WTC11 (cell line): ENCODE results near the gene KCNJ15. TPM values are rescaled to one million over a fixed set of nuclear protein-coding genes. Genes with fewer than 3 reads are reported as not detected.
"Not testable (repeated sequence)": the region's sequence is repeated elsewhere in the genome, so short reads cannot be mapped to it uniquely, and the experiment has no call there.

Experiments used
- ATAC-seq: fragments of 200-7000 bp; cut with Tn5 transposase; 2 replicates; pipeline ENCODE4 v1.10.0; 2021; ENCODE audit warnings: mild to moderate bottlenecking, moderate library complexity
- CTCF ChIA-PET: fragments of 300-600 bp; sonication (Branson Sonifier 250); formaldehyde crosslinking; loops from one replicate; lab custom pipeline; 2021; ENCODE audit warnings: antibody characterized with exemption; lab: Charles Lee
- POLR2A ChIA-PET: fragments of 350-600 bp; sonication (Branson Sonifier 250); formaldehyde crosslinking; loops from one replicate; lab custom pipeline; 2021; ENCODE audit warnings: antibody characterized with exemption; lab: Charles Lee
- DNase-seq: peaks from one replicate; pipeline ENCODE4 v3.0.0; 2021; ENCODE audit warnings: low spot score
- H3K27ac Mint-ChIP-seq: 2 replicates; pipeline ENCODE4 v1.8.0; 2021; ENCODE audit warnings: mixed read lengths
- H3K27me3 Mint-ChIP-seq: 2 replicates; pipeline ENCODE4 v1.8.0; 2021; ENCODE audit warnings: low read depth, mild to moderate bottlenecking, moderate library complexity, mixed read lengths
- H3K36me3 Mint-ChIP-seq: 2 replicates; pipeline ENCODE4 v1.8.0; 2021; ENCODE audit warnings: mixed read lengths
- H3K4me1 Mint-ChIP-seq: 2 replicates; pipeline ENCODE4 v1.8.0; 2022; ENCODE audit warnings: mixed read lengths
- H3K4me3 Mint-ChIP-seq: 2 replicates; pipeline ENCODE4 v1.8.0; 2021; ENCODE audit warnings: mild to moderate bottlenecking, moderate library complexity, mixed read lengths
- H3K9me3 Mint-ChIP-seq: 2 replicates; pipeline ENCODE4 v1.8.0; 2021; ENCODE audit warnings: mixed read lengths
- GTF2I ChIP-seq: fragments of 250-450 bp; sonication (Bioruptor Pico); conservative IDR thresholded peaks from 2 replicates; pipeline ENCODE4 v1.4.0; 2021; ENCODE audit warnings: mild to moderate bottlenecking
- MXD4 ChIP-seq: fragments of 250-450 bp; sonication (Bioruptor Pico); IDR thresholded peaks from 2 replicates; pipeline ENCODE4 v1.8.0; 2021; ENCODE audit warnings: mild to moderate bottlenecking, moderate library complexity, borderline replicate concordance
- MYBL2 ChIP-seq: sonication (generic); formaldehyde crosslinking; IDR thresholded peaks from 2 replicates; pipeline ENCODE4 v1.8.1; 2023; ENCODE audit warnings: mild to moderate bottlenecking, moderate library complexity, missing genetic modification reagents
- NFATC4 ChIP-seq: fragments of 250-450 bp; sonication (Bioruptor Pico); IDR thresholded peaks from 2 replicates; pipeline ENCODE4 v1.9.0; 2021; ENCODE audit warnings: mild to moderate bottlenecking
- NR1H2 ChIP-seq: sonication (generic); formaldehyde crosslinking; IDR thresholded peaks from 2 replicates; pipeline ENCODE4 v1.9.0; 2021; ENCODE audit warnings: mild to moderate bottlenecking, moderate library complexity, missing genetic modification reagents
- NR3C1 ChIP-seq: sonication (generic); formaldehyde crosslinking; conservative IDR thresholded peaks from 2 replicates; pipeline ENCODE4 v1.8.1; 2023; ENCODE audit warnings: low read depth, mild to moderate bottlenecking, missing genetic modification reagents
- OVOL2 ChIP-seq: fragments of 250-450 bp; sonication (Bioruptor Pico); IDR thresholded peaks from 2 replicates; pipeline ENCODE4 v1.9.0; 2021; ENCODE audit warnings: mild to moderate bottlenecking, borderline replicate concordance
- RORB ChIP-seq: fragments of 250-450 bp; sonication (Bioruptor Pico); IDR thresholded peaks from 2 replicates; pipeline ENCODE4 v1.9.0; 2021; ENCODE audit warnings: mild to moderate bottlenecking
- SMAD3 ChIP-seq: sonication (generic); formaldehyde crosslinking; IDR thresholded peaks from 2 replicates; pipeline ENCODE4 v1.8.0; 2022; ENCODE audit warnings: missing genetic modification reagents, mild to moderate bottlenecking, borderline replicate concordance
- SMAD4 ChIP-seq: sonication (generic); formaldehyde crosslinking; IDR thresholded peaks from 2 replicates; pipeline ENCODE4 v1.8.0; 2022; ENCODE audit warnings: mild to moderate bottlenecking, missing genetic modification reagents
- ZBTB21 ChIP-seq: sonication (generic); formaldehyde crosslinking; IDR thresholded peaks from 2 replicates; pipeline ENCODE4 v1.8.1; 2023; ENCODE audit warnings: mild to moderate bottlenecking, missing genetic modification reagents, borderline replicate concordance
- ZNF396 ChIP-seq: fragments of 250-450 bp; sonication (Bioruptor Pico); IDR thresholded peaks from 2 replicates; pipeline ENCODE4 v1.8.0; 2021; ENCODE audit warnings: mild to moderate bottlenecking, moderate library complexity, borderline replicate concordance
- ZNF416 ChIP-seq: fragments of 250-450 bp; sonication (Bioruptor Pico); IDR thresholded peaks from 2 replicates; pipeline ENCODE4 v1.9.0; 2021; ENCODE audit warnings: mild to moderate bottlenecking, inconsistent platforms
- ZNF423 ChIP-seq: fragments of 250-450 bp; sonication (Bioruptor Pico); IDR thresholded peaks from 2 replicates; pipeline ENCODE4 v2.1.2; 2022; ENCODE audit warnings: mild to moderate bottlenecking, moderate library complexity
- total RNA-seq: library from RNA; stranded (reverse); gene quantifications from 3 replicates; pipeline ENCODE4 v1.2.3, GENCODE V29; 2021
- TF ChIP-seq, protein P1 (sequence below): fragments of 250-450 bp; sonication (Bioruptor Pico); IDR thresholded peaks from 2 replicates; pipeline ENCODE4 v1.9.0; 2021; ENCODE audit warnings: mild to moderate bottlenecking
- TF ChIP-seq, protein P2 (sequence below): fragments of 250-450 bp; sonication (Bioruptor Pico); IDR thresholded peaks from 2 replicates; pipeline ENCODE4 v1.8.0; 2021; ENCODE audit warnings: mild to moderate bottlenecking
- TF ChIP-seq, protein P3 (sequence below): fragments of 250-450 bp; sonication (Bioruptor Pico); IDR thresholded peaks from 2 replicates; pipeline ENCODE4 v1.9.0; 2021; ENCODE audit warnings: mild to moderate bottlenecking, borderline replicate concordance
- TF ChIP-seq, protein P4 (sequence below): sonication (generic); formaldehyde crosslinking; IDR thresholded peaks from 2 replicates; pipeline ENCODE4 v1.8.0; 2022; ENCODE audit warnings: mild to moderate bottlenecking, missing genetic modification reagents
- TF ChIP-seq, protein P5 (sequence below): sonication (generic); formaldehyde crosslinking; IDR thresholded peaks from 2 replicates; pipeline ENCODE4 v1.8.0; 2023; ENCODE audit warnings: missing genetic modification reagents

KCNJ15 gene
- total RNA-seq, 1 experiment from 2014 or later, result 0.57 TPM

DNA sequence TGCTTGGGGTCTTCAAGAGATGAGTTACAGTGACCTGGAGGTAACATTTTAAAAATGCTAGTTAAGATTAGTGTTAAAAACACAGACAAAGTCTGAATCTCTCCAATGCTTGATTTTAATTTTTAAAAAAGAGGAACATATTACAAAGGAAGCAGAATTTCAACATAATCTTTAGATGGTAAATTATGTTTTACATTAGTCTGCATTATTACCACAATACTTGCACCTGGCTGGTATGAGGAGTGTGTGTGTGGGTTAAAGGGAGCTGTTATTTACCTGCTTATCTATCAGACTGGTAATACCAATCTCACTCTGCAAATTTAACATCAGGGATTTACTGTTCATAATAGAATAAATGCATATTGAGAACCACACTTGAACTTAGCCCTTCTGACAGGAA, 10.3 kb upstream of the KCNJ15 start (continued):
- TF ChIP-seq ZBTB21 (CRISPR knock-in tag), result no peak
- no peak for TF ChIP-seq GTF2I (CRISPR knock-in tag)
- no peak for TF ChIP-seq MXD4 (CRISPR knock-in tag)
- no peak for TF ChIP-seq ZNF423 (CRISPR knock-in tag)

DNA sequence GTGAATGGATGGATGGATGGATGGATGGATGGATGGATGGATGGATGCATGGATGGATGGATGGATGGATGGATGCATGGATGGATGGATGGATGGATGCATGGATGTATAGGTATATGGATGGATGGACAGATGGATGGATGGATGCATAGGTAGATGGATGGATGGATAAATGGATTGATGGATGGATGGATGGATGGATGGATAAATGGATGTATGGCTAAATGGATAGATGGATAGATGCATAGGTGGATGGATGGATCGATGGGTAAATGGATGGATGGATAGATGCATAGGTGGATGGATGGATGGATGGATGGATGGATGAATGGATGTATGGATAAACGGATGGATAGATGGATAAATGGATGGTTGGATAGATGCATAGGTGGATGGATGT, 9.7 kb upstream of the KCNJ15 start:
- H3K27ac Mint-ChIP-seq, H3K4me1 Mint-ChIP-seq, DNase-seq, ATAC-seq, H3K4me3 Mint-ChIP-seq, H3K27me3 Mint-ChIP-seq, POLR2A ChIA-PET, CTCF ChIA-PET, H3K36me3 Mint-ChIP-seq: not testable (repeated sequence)
- peaks cover 10% of the 10 kb centered on the region for H3K9me3 Mint-ChIP-seq

DNA sequence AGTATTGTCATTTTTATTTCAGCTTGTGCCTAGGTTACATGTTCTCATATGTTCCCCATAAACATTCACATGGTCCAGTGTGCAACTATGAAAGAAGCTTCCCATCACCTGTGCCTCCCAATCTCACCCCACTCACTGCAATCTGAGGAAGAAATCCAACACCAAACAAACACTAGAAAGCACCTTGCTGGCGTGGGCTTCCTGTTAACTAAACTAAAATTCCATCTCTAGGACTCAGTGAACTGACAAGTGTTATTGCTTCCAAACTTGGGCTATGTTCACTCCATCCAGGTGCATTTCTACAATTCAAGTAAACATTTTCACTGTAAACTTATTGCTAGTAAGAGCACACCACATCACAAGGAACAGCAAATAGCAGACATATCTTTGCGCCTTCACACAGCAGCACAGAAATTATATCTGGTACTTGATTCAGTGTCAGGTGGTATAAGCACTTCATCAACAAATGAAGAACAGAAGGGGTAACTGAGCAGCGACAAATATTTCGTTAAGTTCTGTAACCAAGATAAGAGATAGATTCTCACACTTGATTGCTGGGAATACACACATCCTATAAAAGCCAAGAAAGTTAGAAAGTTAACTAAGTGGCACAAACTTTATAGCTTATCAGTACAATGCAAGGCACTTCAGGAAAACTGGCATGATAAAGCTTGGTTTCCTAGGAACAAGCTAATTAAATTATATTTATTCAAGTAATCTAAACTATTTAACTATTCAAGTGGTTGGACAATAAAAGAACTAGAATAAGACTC, 8.9 kb upstream of the KCNJ15 start:
- H3K4me1 Mint-ChIP-seq, result no peaks in the 10 kb centered on the region
- H3K27ac Mint-ChIP-seq, result no peak overlapping the region
- DNase-seq, result no peak
- H3K27me3 Mint-ChIP-seq, result no peaks in the 10 kb centered on the region
- H3K36me3 Mint-ChIP-seq, result no peaks in the 10 kb centered on the region
- no peak for ATAC-seq
- POLR2A ChIA-PET, result no interaction called here
- no peak for TF ChIP-seq SMAD4 (CRISPR knock-in tag)
- TF ChIP-seq, protein P1, sequence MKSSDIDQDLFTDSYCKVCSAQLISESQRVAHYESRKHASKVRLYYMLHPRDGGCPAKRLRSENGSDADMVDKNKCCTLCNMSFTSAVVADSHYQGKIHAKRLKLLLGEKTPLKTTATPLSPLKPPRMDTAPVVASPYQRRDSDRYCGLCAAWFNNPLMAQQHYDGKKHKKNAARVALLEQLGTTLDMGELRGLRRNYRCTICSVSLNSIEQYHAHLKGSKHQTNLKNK, result no peak
- TF ChIP-seq ZNF416 (CRISPR knock-in tag), result no peak
- no peak for TF ChIP-seq NR1H2 (CRISPR knock-in tag)
- no peak for TF ChIP-seq ZNF396 (CRISPR knock-in tag)
- TF ChIP-seq, protein P2, sequence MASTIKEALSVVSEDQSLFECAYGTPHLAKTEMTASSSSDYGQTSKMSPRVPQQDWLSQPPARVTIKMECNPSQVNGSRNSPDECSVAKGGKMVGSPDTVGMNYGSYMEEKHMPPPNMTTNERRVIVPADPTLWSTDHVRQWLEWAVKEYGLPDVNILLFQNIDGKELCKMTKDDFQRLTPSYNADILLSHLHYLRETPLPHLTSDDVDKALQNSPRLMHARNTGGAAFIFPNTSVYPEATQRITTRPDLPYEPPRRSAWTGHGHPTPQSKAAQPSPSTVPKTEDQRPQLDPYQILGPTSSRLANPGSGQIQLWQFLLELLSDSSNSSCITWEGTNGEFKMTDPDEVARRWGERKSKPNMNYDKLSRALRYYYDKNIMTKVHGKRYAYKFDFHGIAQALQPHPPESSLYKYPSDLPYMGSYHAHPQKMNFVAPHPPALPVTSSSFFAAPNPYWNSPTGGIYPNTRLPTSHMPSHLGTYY, result no peak
- TF ChIP-seq NR3C1, result no peak
- TF ChIP-seq, protein P3, sequence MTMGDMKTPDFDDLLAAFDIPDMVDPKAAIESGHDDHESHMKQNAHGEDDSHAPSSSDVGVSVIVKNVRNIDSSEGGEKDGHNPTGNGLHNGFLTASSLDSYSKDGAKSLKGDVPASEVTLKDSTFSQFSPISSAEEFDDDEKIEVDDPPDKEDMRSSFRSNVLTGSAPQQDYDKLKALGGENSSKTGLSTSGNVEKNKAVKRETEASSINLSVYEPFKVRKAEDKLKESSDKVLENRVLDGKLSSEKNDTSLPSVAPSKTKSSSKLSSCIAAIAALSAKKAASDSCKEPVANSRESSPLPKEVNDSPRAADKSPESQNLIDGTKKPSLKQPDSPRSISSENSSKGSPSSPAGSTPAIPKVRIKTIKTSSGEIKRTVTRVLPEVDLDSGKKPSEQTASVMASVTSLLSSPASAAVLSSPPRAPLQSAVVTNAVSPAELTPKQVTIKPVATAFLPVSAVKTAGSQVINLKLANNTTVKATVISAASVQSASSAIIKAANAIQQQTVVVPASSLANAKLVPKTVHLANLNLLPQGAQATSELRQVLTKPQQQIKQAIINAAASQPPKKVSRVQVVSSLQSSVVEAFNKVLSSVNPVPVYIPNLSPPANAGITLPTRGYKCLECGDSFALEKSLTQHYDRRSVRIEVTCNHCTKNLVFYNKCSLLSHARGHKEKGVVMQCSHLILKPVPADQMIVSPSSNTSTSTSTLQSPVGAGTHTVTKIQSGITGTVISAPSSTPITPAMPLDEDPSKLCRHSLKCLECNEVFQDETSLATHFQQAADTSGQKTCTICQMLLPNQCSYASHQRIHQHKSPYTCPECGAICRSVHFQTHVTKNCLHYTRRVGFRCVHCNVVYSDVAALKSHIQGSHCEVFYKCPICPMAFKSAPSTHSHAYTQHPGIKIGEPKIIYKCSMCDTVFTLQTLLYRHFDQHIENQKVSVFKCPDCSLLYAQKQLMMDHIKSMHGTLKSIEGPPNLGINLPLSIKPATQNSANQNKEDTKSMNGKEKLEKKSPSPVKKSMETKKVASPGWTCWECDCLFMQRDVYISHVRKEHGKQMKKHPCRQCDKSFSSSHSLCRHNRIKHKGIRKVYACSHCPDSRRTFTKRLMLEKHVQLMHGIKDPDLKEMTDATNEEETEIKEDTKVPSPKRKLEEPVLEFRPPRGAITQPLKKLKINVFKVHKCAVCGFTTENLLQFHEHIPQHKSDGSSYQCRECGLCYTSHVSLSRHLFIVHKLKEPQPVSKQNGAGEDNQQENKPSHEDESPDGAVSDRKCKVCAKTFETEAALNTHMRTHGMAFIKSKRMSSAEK, result no peak
- no peak for TF ChIP-seq RORB (CRISPR knock-in tag)
- TF ChIP-seq, protein P4, sequence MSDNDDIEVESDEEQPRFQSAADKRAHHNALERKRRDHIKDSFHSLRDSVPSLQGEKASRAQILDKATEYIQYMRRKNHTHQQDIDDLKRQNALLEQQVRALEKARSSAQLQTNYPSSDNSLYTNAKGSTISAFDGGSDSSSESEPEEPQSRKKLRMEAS (CRISPR knock-in tag), result no peak
- TF ChIP-seq OVOL2 (CRISPR knock-in tag), result no peak
- no peak for TF ChIP-seq MYBL2
- TF ChIP-seq, protein P5, sequence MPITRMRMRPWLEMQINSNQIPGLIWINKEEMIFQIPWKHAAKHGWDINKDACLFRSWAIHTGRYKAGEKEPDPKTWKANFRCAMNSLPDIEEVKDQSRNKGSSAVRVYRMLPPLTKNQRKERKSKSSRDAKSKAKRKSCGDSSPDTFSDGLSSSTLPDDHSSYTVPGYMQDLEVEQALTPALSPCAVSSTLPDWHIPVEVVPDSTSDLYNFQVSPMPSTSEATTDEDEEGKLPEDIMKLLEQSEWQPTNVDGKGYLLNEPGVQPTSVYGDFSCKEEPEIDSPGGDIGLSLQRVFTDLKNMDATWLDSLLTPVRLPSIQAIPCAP (CRISPR knock-in tag), result no peak
- TF ChIP-seq SMAD3 (CRISPR knock-in tag), result no peak
- no peak for TF ChIP-seq NFATC4 (CRISPR knock-in tag)
- CTCF ChIA-PET, result interaction anchor here (1.2 kb wide), 1 partner anchor 105 kb away, joined by 4 read pairs; no protein-coding TSS in a partner anchor
- H3K4me3 Mint-ChIP-seq, result no peak overlapping the region
- H3K9me3 Mint-ChIP-seq, result peaks cover 10% of the 10 kb centered on the region
